Mesothelial cell of epicardium (in vitro differentiated cells): Measurements from ENCODE around the gene SFMBT1. TPM values are rescaled to one million over a fixed set of nuclear protein-coding genes. Genes with fewer than 3 reads are reported as not detected.

Experiments used
- DNase-seq, 2 experiments: peaks; one replicate each; pipeline ENCODE4 v3.0.0; 2021; ENCODE audit warnings: low spot score in 2 of 2; ENCODE audit not compliant: unreplicated experiment in 2 of 2
- H3K27ac Mint-ChIP-seq: 2 replicates; pipeline ENCODE4 v1.8.0; 2021; ENCODE audit warnings: mixed read lengths
- H3K27me3 Mint-ChIP-seq: 2 replicates; pipeline ENCODE4 v1.8.0; 2021; ENCODE audit warnings: low read depth, mixed read lengths
- H3K36me3 Mint-ChIP-seq: 2 replicates; pipeline ENCODE4 v1.8.0; 2021; ENCODE audit warnings: mixed read lengths
- H3K4me1 Mint-ChIP-seq: 2 replicates; pipeline ENCODE4 v1.8.0; 2021; ENCODE audit warnings: mixed read lengths
- H3K4me3 Mint-ChIP-seq: 2 replicates; pipeline ENCODE4 v1.8.0; 2021; ENCODE audit warnings: mild to moderate bottlenecking, moderate library complexity, mixed read lengths
- H3K9me3 Mint-ChIP-seq: 2 replicates; pipeline ENCODE4 v1.8.0; 2021; ENCODE audit warnings: mixed read lengths
- CTCF ChIP-seq: fragments of 200-600 bp; sonication (generic); IDR thresholded peaks from one replicate; pipeline ENCODE4 v1.5.0; 2021; ENCODE audit warnings: antibody characterized with exemption; ENCODE audit not compliant: unreplicated experiment
- total RNA-seq: library from RNA; stranded (reverse); gene quantifications from 3 replicates; pipeline ENCODE4 v1.2.1, GENCODE V29; 2021

The SFMBT1 gene
- total RNA-seq, 1 donor from 2014 or later: 4.4 TPM

- Mint-ChIP-seq H3K36me3 (no peaks in the 10 kb centered on the region), H3K27me3 (no peaks in the 10 kb centered on the region), H3K4me1 (no peaks in the 10 kb centered on the region), H3K27ac (no peak overlapping the region), H3K9me3 (peaks cover 11% of the 10 kb centered on the region), H3K4me3 (no peak overlapping the region)
- DNase-seq: no peak
- TF ChIP-seq CTCF: no peak
These were observed 67.6 kb downstream of the SFMBT1 start for GRCh38 chr3:52978109-52978754.

DNA sequence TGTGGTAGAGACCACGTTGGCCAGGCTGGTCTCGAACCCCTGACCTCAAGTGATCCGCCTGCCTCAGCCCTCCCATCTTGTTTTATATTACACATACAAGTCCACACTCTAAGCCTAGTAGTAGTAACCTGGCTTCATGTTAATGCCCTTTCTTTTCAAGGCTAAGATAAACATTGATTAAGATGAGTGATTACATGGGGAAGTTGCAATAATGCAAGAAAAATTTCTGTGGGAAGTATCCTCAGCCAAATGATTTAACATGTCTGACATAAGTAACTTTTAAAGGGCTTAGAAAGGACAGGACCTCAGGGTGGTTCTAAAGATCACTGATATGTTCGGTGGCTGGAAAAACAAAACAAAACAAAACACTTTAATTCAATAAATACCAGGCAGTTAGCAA lies 72.1 kb downstream of the SFMBT1 start:
- no peak overlapping the region for H3K27ac Mint-ChIP-seq
- H3K4me3 Mint-ChIP-seq: no peak overlapping the region
- DNase-seq: no peak
- H3K9me3 Mint-ChIP-seq: peaks cover 6% of the 10 kb centered on the region
- H3K4me1 Mint-ChIP-seq: no peaks in the 10 kb centered on the region
- no peaks in the 10 kb centered on the region for H3K36me3 Mint-ChIP-seq
- H3K27me3 Mint-ChIP-seq: no peaks in the 10 kb centered on the region
- no peak for TF ChIP-seq CTCF

DNA sequence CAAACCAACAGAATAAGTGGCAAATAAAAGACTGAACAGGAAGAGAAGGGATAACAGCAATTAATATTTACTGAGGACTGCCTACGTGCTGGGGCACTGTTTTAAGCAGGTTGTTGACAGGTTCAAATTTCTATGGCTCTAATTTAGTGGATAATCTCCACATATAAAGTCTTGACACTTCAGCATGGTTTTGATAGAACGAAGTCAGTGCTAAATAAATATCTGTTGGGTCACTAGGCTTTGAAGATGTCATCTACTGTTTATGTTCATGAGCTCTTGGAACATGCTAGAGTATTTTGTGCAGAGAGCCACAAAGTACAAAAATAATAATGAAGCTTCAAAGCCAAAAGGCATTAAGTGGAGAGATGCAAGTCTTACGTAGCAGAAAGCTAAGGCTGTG lies 74.0 kb downstream of the SFMBT1 start:
- peaks cover 6% of the 10 kb centered on the region for H3K9me3 Mint-ChIP-seq
- H3K27me3 Mint-ChIP-seq: no peaks in the 10 kb centered on the region
- DNase-seq: no peak
- no peak overlapping the region for H3K27ac Mint-ChIP-seq
- H3K36me3 Mint-ChIP-seq: no peaks in the 10 kb centered on the region
- H3K4me3 Mint-ChIP-seq: no peak overlapping the region
- no peak for TF ChIP-seq CTCF
- H3K4me1 Mint-ChIP-seq: no peaks in the 10 kb centered on the region

- H3K27me3 Mint-ChIP-seq: no peaks in the 10 kb centered on the region
- H3K4me1 Mint-ChIP-seq: no peaks in the 10 kb centered on the region
- H3K9me3 Mint-ChIP-seq: peaks cover 10% of the 10 kb centered on the region
- no peak for DNase-seq
- H3K27ac Mint-ChIP-seq: no peak overlapping the region
- TF ChIP-seq CTCF: no peak
- H3K36me3 Mint-ChIP-seq: peaks cover 10% of the 10 kb centered on the region
- H3K4me3 Mint-ChIP-seq: no peak overlapping the region
These were observed 78.5 kb downstream of the SFMBT1 start for GRCh38 chr3:52967398-52967797.

- Mint-ChIP-seq H3K4me3 (no peak overlapping the region), H3K36me3 (peaks cover 10% of the 10 kb centered on the region), H3K27ac (no peak overlapping the region), H3K4me1 (peaks cover 5% of the 10 kb centered on the region), H3K27me3 (no peaks in the 10 kb centered on the region), H3K9me3 (peaks cover 15% of the 10 kb centered on the region)
- DNase-seq: no peak
- TF ChIP-seq CTCF: no peak
These were observed 83.7 kb downstream of the SFMBT1 start for GRCh38 chr3:52962160-52962559.

- H3K9me3 Mint-ChIP-seq: peaks cover 11% of the 10 kb centered on the region
- H3K4me3 Mint-ChIP-seq: no peak overlapping the region
- peaks cover 6% of the 10 kb centered on the region for H3K36me3 Mint-ChIP-seq
- TF ChIP-seq CTCF: no peak
- DNase-seq: no peak
- no peak overlapping the region for H3K27ac Mint-ChIP-seq
- H3K27me3 Mint-ChIP-seq: no peaks in the 10 kb centered on the region
- H3K4me1 Mint-ChIP-seq: peaks cover 5% of the 10 kb centered on the region
These were observed 86.1 kb downstream of the SFMBT1 start for GRCh38 chr3:52959773-52960172.
